NCI-H1930 (cell line): ENCODE results near the gene BCKDHA.
"Not testable (repeated sequence)": the region's sequence is repeated elsewhere in the genome, so short reads cannot be mapped to it uniquely, and the experiment has no call there.

Source experiments
- DNase-seq, 2 experiments: peaks; one replicate each; lab custom pipeline; 2025; lab: John Stamatoyannopoulos, UW

BCKDHA gene

DNA sequence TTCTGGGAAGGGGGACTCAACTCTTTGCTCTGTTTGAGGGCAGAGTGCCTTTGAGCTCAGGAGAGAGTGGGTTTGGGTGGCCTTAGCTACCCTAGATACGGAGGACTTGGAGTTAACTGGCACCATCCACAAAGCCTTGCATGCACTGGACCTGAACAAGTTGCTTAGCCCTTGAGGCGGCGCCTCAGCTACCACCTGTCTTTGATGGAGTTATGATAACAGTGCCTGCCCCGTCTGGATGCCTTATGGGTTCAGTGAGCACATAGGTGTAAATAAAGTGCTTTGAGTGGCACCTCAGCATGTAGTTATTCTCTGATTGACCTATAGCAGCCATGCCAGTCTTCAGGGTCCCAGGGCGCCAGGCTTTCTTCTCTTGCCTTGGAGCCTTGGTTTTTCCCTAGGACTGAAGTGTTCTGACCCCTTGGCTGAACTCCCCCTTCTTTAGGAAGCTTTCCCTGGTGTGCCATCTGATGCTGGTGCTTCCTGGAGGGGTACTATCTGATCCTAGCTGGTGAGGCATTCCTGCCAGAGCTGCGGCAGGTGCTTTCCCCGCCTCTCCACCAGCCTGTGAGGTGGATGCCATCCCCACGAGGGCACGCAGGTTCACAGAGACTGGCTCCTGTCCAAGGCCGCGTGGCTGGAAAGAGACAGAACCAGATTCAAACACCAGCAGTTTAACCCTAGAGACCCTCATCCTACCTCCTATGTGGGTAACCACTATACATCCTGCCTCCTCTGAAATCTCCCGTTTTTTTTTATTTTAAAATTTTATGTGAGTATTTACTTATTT lies 5.8 kb downstream of the BCKDHA start:
- DNase-seq: no peak

DNA sequence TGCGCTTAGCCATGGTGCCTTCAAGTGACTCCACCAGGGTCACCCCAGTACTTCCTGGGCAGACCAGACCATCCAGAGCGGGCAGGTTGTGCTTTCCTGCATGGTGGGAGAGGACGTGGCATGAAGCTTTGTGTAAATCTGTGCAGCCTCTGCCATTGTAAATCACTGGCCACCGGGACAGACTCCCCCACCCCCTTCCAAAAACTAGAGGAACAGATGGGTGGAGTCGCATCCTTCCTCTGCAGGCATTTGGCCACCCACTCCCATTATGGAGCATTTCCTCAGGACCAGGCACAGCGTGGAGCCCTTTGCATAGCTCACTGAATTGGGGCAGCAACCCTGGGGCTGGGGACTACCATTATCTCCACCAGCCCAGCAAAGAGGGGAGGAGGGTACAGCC lies 8.2 kb downstream of the BCKDHA start:
- no peak for DNase-seq

DNA sequence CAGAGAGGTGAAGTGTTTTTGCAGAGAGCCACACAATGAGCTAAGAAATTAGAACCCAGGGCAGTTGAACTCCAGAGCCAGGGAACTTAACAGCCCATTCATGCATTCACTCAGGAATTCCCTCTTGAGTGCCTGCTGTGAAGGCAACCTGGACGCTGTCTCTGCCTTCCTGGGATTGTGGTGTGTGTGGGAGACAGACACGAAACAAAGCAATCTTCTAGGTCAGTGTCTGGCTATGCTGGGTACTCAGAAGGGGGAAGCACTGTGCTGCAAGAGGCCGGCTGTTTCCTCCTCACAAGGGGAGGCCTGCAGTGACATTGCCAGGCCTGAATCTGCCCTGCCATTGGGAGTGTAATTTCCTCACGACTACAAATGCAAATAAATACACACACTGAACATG lies 9.7 kb downstream of the BCKDHA start:
- DNase-seq: no peak

DNA sequence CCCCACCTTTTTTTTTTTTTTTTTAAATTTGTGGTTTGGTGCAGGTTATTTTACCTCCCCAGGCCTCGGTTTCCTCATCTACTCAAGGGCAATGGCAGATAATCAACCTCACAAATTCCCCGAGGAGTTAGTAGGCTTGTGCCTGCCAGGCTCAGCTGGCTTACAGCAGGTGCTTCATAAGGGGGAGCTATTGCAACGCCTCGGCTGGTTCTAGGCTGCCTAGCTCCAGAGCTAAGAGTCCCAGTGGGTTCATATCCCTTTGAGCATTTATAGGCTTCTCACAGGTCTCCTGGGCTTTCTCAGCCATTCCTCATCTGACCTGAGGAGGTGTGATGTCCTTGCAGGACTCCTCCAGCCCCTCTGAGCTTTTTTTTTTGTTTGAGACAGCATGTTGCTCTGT lies 10.6 kb downstream of the BCKDHA start:
- no peak for DNase-seq

DNA sequence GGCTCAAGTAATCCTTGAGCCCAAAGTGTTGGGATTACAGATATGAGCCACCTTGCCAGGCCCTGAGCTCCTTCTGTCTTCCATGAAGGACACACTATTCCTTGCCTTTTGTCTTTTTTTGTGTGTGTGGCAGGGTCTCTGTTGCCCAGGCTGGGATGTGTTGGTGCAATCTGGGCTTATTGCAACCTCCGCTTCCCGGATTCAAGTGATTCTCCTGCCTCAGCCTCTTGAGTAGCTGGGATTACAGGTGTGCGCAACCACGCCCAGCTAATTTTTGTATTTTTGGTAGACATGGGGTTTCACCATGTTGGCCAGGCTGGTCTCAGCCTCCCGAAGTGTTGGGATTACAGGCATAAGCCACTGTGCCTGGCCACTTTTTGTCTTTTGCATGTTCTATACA lies 11.2 kb downstream of the BCKDHA start:
- DNase-seq: not testable (repeated sequence)

DNA sequence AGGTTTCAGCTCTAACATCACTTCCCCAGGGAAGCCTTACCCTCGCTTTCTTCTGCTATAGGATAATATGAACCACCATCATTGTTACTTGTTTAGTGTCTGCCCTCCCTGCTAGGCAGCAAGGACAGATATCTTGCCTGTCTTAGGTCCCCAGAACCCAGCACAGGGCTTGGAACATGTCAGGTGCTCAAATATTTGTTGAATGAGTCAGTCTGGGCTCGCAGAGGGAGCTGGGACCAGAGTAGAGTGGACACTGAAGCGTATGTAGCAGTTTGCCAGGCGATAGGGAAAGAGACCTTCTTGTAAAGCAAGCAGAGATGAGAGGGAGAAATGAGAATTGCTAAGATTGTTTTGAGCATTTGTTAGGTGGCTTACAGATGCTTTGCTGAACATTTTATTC lies 11.7 kb downstream of the BCKDHA start:
- DNase-seq: peak in 1 of 2 experiments; percentile 24

DNA sequence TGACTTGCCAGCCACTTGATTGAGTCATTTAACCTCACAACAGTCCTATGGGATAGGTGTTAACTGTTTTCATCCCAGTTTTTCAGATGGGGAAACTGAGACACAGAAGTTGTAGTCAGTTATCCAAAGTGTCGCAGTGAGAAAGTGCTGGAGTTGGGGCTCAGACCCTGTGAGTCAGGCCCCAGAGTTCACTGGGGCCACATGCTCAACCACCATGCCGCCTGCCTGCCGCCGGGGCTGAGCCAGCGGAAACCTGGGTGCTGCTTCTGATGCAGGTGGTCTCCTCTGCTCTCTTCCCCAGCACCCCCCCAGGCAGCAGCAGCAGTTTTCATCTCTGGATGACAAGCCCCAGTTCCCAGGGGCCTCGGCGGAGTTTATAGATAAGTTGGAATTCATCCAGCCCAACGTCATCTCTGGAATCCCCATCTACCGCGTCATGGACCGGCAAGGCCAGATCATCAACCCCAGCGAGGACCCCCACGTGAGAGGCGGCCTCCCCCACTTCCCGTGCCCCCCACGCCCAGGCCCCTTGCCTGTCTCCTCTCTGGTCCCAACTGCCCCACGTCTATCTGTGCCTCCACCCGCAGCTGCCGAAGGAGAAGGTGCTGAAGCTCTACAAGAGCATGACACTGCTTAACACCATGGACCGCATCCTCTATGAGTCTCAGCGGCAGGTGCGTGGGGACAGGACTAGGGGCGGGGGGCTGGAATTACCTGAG lies 12.9 kb downstream of the BCKDHA start:
- no peak for DNase-seq

DNA sequence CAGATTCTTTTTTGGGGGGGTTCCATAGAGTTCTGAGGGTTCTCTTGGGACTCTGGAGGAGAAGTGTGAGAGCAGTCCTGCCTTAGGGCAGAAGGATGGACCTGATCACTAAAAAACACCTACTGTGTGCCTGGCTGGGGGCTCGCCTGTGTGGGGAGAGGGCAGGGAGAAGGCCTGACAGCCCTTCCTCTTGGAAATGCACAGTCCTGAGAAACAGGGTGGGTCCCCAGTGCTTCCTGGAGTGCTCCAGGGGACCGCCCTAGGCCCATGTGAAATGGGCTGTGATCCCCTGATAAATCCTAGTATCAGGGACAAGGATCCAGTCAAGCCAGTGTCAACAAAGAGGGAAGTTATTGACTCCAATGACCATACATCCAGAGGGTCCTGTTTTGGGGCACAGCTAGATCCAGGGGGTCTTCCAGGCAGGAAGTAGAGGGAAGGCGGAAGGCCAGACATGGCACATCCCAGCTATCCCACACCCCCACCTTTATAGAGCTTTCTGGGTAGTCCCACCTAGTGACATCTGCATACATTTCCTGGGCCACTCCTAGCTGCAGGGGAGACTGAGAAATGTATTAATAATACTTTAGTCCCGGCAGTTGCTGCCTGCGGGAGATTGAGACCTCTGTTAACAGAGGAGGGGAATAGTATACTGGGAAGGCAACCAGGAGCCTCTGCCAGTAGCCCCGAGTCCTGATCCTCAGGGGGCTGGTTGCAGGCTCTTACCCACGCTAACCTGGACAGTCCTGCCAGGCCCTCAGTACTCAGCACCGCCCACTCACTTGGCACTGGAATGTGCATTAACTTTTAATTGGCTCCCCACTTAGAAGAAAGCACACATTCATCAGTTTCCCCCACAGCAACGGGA lies 13.7 kb downstream of the BCKDHA start:
- no peak for DNase-seq

DNA sequence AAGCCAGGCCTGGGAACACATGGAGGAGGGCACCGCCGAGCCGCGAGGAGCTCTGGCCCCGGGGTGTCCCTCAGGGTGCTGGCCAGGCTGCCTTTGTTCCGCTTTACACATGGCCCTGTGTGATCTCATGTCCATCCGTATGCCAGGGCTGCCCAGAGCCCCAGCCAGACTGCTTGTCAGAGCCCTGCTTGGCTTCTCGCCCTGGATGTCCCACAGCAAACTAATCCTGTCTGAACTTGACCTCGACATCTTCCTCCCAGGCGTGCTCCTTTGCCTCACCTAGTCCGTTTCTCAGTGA lies 14.3 kb downstream of the BCKDHA start:
- no peak for DNase-seq

DNA sequence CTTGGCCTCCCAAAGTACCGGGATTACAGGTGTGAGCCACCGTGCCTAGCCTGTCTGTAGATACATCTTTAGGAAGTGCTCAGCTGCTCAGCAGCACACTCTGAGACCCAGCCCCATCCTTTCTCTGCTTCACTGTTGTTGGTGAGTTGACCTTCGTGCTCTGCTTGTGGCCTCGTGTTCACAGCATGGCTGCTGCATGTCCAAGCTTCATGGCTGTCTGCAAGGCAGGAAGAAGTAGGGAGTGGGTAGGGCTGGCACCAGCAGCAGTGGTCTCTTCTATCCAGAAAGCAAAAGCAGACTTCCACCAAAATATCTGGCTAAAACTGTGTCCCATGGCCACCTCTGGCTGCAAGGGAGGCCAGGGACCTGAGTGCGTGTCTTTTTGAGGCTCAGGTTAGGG lies 15.3 kb downstream of the BCKDHA start:
- DNase-seq: no peak

DNA sequence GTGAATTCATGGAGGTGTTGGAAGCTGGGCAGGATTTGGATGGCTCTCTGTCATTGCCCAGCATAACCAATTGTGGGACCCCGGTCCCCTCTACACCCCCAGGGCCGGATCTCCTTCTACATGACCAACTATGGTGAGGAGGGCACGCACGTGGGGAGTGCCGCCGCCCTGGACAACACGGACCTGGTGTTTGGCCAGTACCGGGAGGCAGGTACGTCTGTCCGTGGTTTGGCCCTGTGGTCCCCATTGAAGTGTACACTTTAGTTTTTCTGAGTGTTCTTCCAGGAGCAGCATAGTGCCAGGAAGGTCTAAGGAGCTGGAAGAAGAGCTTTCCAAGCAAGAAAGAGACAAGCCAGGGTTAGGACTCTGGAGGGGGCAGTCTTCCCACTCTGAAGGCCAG lies 16.3 kb downstream of the BCKDHA start:
- DNase-seq: no peak

DNA sequence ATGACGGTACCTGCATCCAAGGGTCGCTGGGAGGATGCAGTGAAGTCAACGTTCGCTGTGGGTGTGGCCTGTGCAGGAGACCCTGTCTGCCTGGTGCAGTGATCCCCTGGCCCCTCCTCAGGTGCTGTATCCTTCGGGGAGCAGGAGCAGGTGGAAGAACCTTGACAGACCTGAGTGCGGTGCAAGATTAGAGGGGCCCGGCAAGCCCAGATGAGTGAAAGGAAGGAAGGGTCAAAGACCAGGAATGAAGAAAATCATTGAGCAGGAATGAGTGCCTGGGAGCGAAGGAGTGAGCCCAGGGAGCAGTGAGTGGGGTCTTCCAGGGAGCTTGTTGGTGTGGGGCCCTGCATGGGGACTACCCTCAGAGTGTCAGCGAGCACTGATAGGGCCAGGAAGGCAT lies 16.8 kb downstream of the BCKDHA start:
- DNase-seq: no peak

DNA sequence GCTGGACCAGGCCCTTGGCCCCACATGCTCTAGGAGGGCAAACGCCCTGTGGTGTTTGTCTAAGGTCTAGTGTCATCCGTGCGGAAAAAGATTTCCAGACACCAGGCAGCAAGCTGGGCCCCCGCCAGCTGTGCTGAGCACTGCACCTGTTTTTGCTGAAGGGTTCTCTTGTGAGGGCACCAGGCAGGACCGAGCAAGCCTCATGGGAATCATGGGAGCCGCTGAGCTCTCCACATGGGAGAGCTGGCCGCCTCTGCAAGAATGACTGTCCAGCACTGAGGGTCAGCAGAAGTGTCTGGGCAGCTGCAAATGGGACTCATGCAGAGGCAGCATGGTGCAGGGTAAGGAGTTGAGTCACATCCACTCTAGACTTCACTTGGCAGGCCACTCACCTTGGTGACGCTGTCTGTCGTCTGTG lies 17.5 kb downstream of the BCKDHA start:
- DNase-seq: no peak

DNA sequence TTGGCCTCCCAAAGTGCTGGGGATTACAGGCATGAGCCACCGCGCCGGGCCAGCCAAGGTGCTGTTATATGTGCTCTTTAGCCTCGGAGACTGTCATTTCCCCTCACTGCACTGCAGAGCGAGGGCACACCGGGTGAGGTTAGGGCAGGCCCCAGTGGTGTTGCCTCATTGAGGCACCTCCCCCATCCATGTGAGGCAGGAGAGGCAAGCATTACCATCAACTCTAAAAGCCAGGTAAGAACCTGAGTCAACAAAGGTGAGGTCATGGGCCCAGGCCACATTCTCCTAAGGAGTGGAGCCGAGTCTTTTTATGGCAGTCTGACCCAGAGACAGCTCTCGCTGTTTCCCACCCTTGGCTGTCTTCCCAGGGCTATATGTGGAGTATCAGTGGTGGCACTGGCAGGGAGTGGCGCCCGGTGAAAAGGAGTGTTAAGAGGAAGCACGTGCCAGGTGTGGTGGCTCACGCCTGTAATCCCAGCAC lies 18.6 kb downstream of the BCKDHA start:
- DNase-seq: no peak

DNA sequence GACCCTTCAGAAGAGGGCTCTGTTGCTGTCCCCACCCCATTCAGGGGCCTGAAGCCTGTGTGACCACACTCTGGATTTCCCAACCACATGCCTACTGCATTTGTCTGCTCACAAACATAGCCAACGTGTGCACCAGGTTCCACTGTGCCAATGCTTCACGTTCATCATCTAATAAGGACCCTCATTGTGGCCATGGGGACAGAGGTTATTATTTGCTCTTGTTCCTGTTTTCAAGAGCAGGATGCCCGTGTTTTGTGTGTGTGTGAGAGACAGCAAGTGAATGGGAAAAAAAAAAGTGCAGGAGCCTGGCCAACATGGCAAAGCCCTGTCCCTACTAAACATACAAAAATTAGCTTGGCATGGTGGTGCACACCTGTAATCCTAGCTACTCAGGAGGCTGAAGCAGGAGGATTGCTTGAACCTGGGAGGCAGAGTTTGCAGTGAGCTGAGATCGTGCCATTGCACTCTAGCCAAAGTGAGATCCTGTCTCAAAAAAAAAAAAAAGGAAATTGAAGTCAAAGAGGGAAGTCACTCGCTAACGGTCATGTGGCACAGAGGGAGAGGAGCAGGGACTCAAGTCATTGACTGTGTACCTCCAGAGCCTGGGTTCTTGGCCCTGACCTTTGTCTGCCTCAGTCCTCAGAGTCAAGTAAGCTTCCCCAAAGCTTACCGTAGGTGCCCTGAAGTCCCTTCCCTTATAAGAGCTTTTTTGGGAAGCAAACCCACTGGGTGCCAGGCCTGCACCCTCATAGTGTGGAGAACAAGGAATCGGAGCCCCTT lies 22.7 kb downstream of the BCKDHA start:
- no peak for DNase-seq

DNA sequence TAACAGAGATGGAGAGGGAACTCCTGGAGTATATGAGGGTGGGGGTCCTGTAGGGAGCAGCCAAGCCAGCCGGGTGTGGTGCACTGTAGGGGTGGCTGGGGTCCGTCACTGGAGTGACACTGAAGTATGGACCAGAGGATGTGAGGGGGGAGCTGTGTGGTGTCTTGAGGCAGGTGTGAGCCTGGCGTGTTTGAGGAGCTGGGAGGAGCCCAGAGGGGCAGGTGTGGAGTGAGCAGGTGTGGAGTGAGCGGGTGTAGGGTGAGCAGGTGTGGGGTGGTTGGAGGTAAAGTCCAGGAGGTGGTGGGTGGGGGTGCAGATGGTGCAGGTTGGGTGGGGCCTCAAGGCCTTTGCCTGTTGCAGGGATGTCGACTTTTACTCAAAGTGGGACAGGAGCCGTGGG lies 23.7 kb downstream of the BCKDHA start:
- DNase-seq: no peak

DNA sequence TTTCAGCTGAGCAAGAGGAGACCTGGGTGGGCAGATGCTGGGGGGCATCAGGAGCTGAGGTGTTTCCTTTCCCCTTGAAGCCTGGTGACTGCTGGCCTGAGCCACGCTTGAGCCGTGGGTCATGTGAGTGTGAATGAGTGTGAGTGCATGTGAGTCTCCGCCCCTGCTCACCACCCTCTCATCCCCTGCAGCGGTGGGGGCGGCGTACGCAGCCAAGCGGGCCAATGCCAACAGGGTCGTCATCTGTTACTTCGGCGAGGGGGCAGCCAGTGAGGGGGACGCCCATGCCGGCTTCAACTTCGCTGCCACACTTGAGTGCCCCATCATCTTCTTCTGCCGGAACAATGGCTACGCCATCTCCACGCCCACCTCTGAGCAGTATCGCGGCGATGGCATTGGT lies 24.4 kb downstream of the BCKDHA start:
- DNase-seq: no peak

DNA sequence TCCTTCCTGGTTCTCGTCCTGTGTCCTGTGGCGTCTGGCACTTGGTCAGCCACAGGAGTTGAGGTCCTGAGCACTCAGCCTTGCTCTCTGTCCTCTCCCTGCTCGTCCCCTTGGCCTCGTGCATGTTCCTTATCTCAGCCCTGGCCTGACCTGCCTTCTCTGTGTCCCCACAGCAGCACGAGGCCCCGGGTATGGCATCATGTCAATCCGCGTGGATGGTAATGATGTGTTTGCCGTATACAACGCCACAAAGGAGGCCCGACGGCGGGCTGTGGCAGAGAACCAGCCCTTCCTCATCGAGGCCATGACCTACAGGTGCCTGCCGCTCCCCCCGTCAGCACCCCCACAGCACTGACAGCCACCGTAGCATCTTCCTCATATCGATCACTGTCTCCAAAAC lies 24.8 kb downstream of the BCKDHA start:
- no peak for DNase-seq

DNA sequence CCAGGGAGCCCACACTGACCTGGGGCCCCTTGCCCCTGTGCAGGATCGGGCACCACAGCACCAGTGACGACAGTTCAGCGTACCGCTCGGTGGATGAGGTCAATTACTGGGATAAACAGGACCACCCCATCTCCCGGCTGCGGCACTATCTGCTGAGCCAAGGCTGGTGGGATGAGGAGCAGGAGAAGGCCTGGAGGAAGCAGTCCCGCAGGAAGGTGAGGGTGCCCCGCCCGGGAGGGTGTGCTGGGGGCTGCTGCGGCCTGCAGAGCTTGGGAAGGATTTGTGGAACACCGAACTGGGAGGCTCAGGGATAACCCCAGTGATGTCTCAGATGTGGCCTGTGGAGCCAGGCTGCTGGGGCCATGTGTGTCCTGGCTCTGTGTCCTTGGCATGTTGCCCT lies 25.3 kb downstream of the BCKDHA start:
- DNase-seq: no peak

DNA sequence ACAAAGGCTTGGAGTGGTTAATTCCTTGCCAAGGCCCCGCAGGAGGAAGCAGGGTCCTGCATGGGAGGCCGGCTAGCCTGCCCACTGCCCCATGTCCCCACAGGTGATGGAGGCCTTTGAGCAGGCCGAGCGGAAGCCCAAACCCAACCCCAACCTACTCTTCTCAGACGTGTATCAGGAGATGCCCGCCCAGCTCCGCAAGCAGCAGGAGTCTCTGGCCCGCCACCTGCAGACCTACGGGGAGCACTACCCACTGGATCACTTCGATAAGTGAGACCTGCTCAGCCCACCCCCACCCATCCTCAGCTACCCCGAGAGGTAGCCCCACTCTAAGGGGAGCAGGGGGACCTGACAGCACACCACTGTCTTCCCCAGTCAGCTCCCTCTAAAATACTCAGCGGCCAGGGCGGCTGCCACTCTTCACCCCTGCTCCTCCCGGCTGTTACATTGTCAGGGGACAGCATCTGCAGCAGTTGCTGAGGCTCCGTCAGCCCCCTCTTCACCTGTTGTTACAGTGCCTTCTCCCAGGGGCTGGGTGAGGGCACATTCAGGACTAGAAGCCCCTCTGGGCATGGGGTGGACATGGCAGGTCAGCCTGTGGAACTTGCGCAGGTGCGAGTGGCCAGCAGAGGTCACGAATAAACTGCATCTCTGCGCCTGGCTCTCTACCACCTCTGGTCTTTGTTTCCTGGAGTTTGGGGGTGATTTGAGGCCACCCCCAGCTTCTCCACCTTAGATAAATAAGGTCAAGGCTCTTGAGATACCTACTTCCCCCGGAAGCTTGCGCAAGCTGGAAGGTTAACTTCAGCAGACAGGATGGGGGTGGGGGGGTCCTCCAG lies 26.9 kb downstream of the BCKDHA start:
- no peak for DNase-seq
